HEK293T (cell line): ENCODE data around the gene AMN.

Experiments used
- FOXM1 ChIP-seq: fragments of 450-650 bp; IDR thresholded peaks from 2 replicates; pipeline ENCODE4 v1.6.1; 2017; ENCODE audit warnings: mild to moderate bottlenecking, borderline replicate concordance
- LEF1 ChIP-seq: fragments of 450-650 bp; IDR thresholded peaks from 2 replicates; pipeline ENCODE4 v1.6.1; 2017; ENCODE audit warnings: mild to moderate bottlenecking, borderline replicate concordance

- TF ChIP-seq FOXM1 (no peak), LEF1 (no peak)
Observed at GRCh38 chr14:102905116-102906108, 17.1 kb upstream of the AMN start.
